ENCODE measurements around the gene ANK3.

GRCh38 chr10:60352105-60352504 lies 37.6 kb downstream of the ANK3 start:
- TF ChIP-seq CTCF (conservative IDR thresholded peaks at IDR 0.05 in 1 of 2, IDR thresholded peaks at IDR 0.05 in 1 of 2; ENCODE audit: low read depth in 1 of 2, low read length in 2 of 2), result no peak
- no peak for TF ChIP-seq EZH2 (IDR thresholded peaks at IDR 0.05; ENCODE audit: low read length, missing control alignments)

All from fibroblast of lung (primary cell).